WTC11 (cell line): ENCODE data around the gene PDZD11. TPM values are rescaled to one million over a fixed set of nuclear protein-coding genes. Genes with fewer than 3 reads are reported as not detected.

Source experiments
- ATAC-seq: fragments of 200-7000 bp; cut with Tn5 transposase; 2 replicates; pipeline ENCODE4 v1.10.0; 2021; ENCODE audit warnings: mild to moderate bottlenecking, moderate library complexity
- CTCF ChIA-PET: fragments of 300-600 bp; sonication (Branson Sonifier 250); formaldehyde crosslinking; loops from one replicate; lab custom pipeline; 2021; ENCODE audit warnings: antibody characterized with exemption; lab: Charles Lee
- POLR2A ChIA-PET: fragments of 350-600 bp; sonication (Branson Sonifier 250); formaldehyde crosslinking; loops from one replicate; lab custom pipeline; 2021; ENCODE audit warnings: antibody characterized with exemption; lab: Charles Lee
- DNase-seq: peaks from one replicate; pipeline ENCODE4 v3.0.0; 2021; ENCODE audit warnings: low spot score
- H3K27ac Mint-ChIP-seq: 2 replicates; pipeline ENCODE4 v1.8.0; 2021; ENCODE audit warnings: mixed read lengths
- H3K27me3 Mint-ChIP-seq: 2 replicates; pipeline ENCODE4 v1.8.0; 2021; ENCODE audit warnings: low read depth, mild to moderate bottlenecking, moderate library complexity, mixed read lengths
- H3K36me3 Mint-ChIP-seq: 2 replicates; pipeline ENCODE4 v1.8.0; 2021; ENCODE audit warnings: mixed read lengths
- H3K4me1 Mint-ChIP-seq: 2 replicates; pipeline ENCODE4 v1.8.0; 2022; ENCODE audit warnings: mixed read lengths
- H3K4me3 Mint-ChIP-seq: 2 replicates; pipeline ENCODE4 v1.8.0; 2021; ENCODE audit warnings: mild to moderate bottlenecking, moderate library complexity, mixed read lengths
- H3K9me3 Mint-ChIP-seq: 2 replicates; pipeline ENCODE4 v1.8.0; 2021; ENCODE audit warnings: mixed read lengths
- CREB1 ChIP-seq: sonication (generic); formaldehyde crosslinking; IDR thresholded peaks from 2 replicates; pipeline ENCODE4 v1.8.0; 2023; ENCODE audit warnings: mild to moderate bottlenecking, missing genetic modification reagents
- IRF2 ChIP-seq: sonication (generic); formaldehyde crosslinking; IDR thresholded peaks from 2 replicates; pipeline ENCODE4 v1.8.0; 2022; ENCODE audit warnings: low read depth, missing genetic modification reagents, borderline replicate concordance
- NFYB ChIP-seq: sonication (generic); formaldehyde crosslinking; conservative IDR thresholded peaks from 2 replicates; pipeline ENCODE4 v1.8.0; 2022; ENCODE audit warnings: low read depth, missing genetic modification reagents
- OVOL2 ChIP-seq: fragments of 250-450 bp; sonication (Bioruptor Pico); IDR thresholded peaks from 2 replicates; pipeline ENCODE4 v1.9.0; 2021; ENCODE audit warnings: mild to moderate bottlenecking, borderline replicate concordance
- PRRX2 ChIP-seq: fragments of 250-450 bp; sonication (Bioruptor Pico); IDR thresholded peaks from 2 replicates; pipeline ENCODE4 v1.8.0; 2021; ENCODE audit warnings: mild to moderate bottlenecking
- TEAD4 ChIP-seq: sonication (generic); formaldehyde crosslinking; IDR thresholded peaks from 2 replicates; pipeline ENCODE4 v1.8.0; 2022; ENCODE audit warnings: mild to moderate bottlenecking, missing genetic modification reagents
- ZNF263 ChIP-seq: sonication (generic); formaldehyde crosslinking; IDR thresholded peaks from 2 replicates; pipeline ENCODE4 v1.8.1; 2022; ENCODE audit warnings: low read depth, mild to moderate bottlenecking, moderate library complexity, missing genetic modification reagents
- ZNF396 ChIP-seq: fragments of 250-450 bp; sonication (Bioruptor Pico); IDR thresholded peaks from 2 replicates; pipeline ENCODE4 v1.8.0; 2021; ENCODE audit warnings: mild to moderate bottlenecking, moderate library complexity, borderline replicate concordance
- ZNF423 ChIP-seq: fragments of 250-450 bp; sonication (Bioruptor Pico); IDR thresholded peaks from 2 replicates; pipeline ENCODE4 v2.1.2; 2022; ENCODE audit warnings: mild to moderate bottlenecking, moderate library complexity
- total RNA-seq: library from RNA; stranded (reverse); gene quantifications from 3 replicates; pipeline ENCODE4 v1.2.3, GENCODE V29; 2021
- TF ChIP-seq, protein P1 (sequence below): sonication (generic); formaldehyde crosslinking; IDR thresholded peaks from 2 replicates; pipeline ENCODE4 v1.8.1; 2023; ENCODE audit warnings: mild to moderate bottlenecking, moderate library complexity, missing genetic modification reagents
- TF ChIP-seq, protein P2 (sequence below): fragments of 250-450 bp; sonication (Bioruptor Pico); IDR thresholded peaks from 2 replicates; pipeline ENCODE4 v2.1.2; 2022; ENCODE audit warnings: mild to moderate bottlenecking, moderate library complexity
- TF ChIP-seq, protein P3 (sequence below): sonication (generic); formaldehyde crosslinking; IDR thresholded peaks from 2 replicates; pipeline ENCODE4 v1.8.0; 2022; ENCODE audit warnings: missing genetic modification reagents
- TF ChIP-seq, protein P4 (sequence below): sonication (generic); formaldehyde crosslinking; IDR thresholded peaks from 2 replicates; pipeline ENCODE4 v1.8.0; 2022; ENCODE audit warnings: mild to moderate bottlenecking, missing genetic modification reagents
- TF ChIP-seq, protein P5 (sequence below): fragments of 250-450 bp; sonication (Bioruptor Pico); IDR thresholded peaks from 2 replicates; pipeline ENCODE4 v1.9.0; 2021; ENCODE audit warnings: mild to moderate bottlenecking, borderline replicate concordance
- TF ChIP-seq, protein P6 (sequence below): fragments of 250-450 bp; sonication (Bioruptor Pico); IDR thresholded peaks from 2 replicates; pipeline ENCODE4 v1.9.0; 2021; ENCODE audit warnings: moderate library complexity, mild to moderate bottlenecking, inconsistent platforms, borderline replicate concordance
- TF ChIP-seq, protein P7 (sequence below): sonication (generic); formaldehyde crosslinking; IDR thresholded peaks from 2 replicates; pipeline ENCODE4 v1.8.1; 2022; ENCODE audit warnings: missing genetic modification reagents, borderline replicate concordance

PDZD11 gene
- total RNA-seq, 1 experiment from 2014 or later: 27.8 TPM

DNA sequence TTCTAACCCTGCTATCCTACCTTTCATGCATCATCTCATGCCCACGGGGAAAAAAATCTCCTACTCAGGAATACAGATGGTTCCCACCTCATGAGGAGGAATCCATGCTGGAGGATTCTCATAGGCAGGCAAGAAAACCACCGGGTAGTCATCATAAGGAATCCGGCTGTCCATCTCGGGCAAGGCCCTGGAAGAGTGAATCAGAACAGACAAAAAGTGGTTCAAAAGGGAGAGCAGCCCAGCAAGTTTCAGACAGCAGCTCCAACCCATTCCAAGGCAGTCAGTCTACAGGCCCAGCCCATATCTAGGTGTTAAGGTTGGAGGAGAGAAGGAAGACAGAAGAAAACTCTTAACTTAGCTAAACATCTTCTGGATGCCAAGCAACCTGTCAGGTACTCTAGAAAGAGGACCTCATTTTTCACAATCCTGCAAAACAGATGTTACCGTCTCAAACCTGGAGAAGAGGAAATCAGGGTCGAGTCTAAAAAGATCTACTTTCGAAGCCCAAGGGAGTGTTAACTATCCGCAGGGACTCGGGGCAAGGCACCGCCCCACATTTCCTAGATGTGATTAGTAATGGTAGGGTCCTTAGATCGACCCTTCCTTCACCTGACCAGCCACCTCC, 447 bp downstream of the PDZD11 start (continued):
- TF ChIP-seq, protein P1, sequence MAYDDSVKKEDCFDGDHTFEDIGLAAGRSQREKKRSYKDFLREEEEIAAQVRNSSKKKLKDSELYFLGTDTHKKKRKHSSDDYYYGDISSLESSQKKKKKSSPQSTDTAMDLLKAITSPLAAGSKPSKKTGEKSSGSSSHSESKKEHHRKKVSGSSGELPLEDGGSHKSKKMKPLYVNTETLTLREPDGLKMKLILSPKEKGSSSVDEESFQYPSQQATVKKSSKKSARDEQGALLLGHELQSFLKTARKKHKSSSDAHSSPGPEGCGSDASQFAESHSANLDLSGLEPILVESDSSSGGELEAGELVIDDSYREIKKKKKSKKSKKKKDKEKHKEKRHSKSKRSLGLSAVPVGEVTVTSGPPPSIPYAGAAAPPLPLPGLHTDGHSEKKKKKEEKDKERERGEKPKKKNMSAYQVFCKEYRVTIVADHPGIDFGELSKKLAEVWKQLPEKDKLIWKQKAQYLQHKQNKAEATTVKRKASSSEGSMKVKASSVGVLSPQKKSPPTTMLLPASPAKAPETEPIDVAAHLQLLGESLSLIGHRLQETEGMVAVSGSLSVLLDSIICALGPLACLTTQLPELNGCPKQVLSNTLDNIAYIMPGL: no peak
- TF ChIP-seq OVOL2 (CRISPR knock-in tag): no peak
- TF ChIP-seq IRF2 (CRISPR knock-in tag): no peak
- no peak for TF ChIP-seq TEAD4 (CRISPR knock-in tag)

DNA sequence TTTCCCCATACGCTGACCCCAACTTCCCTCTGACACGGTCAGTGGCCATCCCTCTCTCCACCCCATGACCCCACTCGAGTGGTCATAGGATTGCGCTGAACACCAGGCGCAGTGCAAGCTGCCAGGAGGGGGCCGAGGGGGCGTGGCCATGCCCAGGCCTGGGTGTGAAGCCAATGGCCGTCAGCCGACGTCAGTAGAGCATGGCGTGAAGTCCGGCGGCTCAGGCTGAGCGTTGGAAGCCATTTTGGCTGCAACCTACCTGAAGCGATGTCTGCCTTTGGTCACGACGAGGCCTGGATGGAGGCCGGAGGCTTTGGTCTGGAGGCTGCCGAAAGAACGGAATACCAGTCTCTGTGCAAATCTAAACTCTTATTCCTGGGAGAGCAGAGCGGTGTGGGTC, 7.8 kb downstream of the PDZD11 start, which contains the start of gene RAB41:
Gene RAB41 (plus strand): TSS at position 222 of the 400 bp plus-strand sequence. CDS start 46 bp downstream, at position 268.
- H3K27ac Mint-ChIP-seq: no peak within 1 kb of the TSS
- TF ChIP-seq ZNF396: no peak
- no peak for TF ChIP-seq ZNF423 (CRISPR knock-in tag)
- no peak for TF ChIP-seq NFYB
- no peak for TF ChIP-seq CREB1 (CRISPR knock-in tag)
- TF ChIP-seq, protein P2, sequence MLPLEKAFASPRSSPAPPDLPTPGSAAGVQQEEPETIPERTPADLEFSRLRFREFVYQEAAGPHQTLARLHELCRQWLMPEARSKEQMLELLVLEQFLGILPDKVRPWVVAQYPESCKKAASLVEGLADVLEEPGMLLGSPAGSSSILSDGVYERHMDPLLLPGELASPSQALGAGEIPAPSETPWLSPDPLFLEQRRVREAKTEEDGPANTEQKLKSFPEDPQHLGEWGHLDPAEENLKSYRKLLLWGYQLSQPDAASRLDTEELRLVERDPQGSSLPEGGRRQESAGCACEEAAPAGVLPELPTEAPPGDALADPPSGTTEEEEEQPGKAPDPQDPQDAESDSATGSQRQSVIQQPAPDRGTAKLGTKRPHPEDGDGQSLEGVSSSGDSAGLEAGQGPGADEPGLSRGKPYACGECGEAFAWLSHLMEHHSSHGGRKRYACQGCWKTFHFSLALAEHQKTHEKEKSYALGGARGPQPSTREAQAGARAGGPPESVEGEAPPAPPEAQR (CRISPR knock-in tag): no peak
- TF ChIP-seq ZNF263 (CRISPR knock-in tag): no peak
- TF ChIP-seq, protein P3, sequence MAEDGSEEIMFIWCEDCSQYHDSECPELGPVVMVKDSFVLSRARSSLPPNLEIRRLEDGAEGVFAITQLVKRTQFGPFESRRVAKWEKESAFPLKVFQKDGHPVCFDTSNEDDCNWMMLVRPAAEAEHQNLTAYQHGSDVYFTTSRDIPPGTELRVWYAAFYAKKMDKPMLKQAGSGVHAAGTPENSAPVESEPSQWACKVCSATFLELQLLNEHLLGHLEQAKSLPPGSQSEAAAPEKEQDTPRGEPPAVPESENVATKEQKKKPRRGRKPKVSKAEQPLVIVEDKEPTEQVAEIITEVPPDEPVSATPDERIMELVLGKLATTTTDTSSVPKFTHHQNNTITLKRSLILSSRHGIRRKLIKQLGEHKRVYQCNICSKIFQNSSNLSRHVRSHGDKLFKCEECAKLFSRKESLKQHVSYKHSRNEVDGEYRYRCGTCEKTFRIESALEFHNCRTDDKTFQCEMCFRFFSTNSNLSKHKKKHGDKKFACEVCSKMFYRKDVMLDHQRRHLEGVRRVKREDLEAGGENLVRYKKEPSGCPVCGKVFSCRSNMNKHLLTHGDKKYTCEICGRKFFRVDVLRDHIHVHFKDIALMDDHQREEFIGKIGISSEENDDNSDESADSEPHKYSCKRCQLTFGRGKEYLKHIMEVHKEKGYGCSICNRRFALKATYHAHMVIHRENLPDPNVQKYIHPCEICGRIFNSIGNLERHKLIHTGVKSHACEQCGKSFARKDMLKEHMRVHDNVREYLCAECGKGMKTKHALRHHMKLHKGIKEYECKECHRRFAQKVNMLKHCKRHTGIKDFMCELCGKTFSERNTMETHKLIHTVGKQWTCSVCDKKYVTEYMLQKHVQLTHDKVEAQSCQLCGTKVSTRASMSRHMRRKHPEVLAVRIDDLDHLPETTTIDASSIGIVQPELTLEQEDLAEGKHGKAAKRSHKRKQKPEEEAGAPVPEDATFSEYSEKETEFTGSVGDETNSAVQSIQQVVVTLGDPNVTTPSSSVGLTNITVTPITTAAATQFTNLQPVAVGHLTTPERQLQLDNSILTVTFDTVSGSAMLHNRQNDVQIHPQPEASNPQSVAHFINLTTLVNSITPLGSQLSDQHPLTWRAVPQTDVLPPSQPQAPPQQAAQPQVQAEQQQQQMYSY (CRISPR knock-in tag): no peak
- TF ChIP-seq, protein P4, sequence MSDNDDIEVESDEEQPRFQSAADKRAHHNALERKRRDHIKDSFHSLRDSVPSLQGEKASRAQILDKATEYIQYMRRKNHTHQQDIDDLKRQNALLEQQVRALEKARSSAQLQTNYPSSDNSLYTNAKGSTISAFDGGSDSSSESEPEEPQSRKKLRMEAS: no peak
- TF ChIP-seq, protein P5, sequence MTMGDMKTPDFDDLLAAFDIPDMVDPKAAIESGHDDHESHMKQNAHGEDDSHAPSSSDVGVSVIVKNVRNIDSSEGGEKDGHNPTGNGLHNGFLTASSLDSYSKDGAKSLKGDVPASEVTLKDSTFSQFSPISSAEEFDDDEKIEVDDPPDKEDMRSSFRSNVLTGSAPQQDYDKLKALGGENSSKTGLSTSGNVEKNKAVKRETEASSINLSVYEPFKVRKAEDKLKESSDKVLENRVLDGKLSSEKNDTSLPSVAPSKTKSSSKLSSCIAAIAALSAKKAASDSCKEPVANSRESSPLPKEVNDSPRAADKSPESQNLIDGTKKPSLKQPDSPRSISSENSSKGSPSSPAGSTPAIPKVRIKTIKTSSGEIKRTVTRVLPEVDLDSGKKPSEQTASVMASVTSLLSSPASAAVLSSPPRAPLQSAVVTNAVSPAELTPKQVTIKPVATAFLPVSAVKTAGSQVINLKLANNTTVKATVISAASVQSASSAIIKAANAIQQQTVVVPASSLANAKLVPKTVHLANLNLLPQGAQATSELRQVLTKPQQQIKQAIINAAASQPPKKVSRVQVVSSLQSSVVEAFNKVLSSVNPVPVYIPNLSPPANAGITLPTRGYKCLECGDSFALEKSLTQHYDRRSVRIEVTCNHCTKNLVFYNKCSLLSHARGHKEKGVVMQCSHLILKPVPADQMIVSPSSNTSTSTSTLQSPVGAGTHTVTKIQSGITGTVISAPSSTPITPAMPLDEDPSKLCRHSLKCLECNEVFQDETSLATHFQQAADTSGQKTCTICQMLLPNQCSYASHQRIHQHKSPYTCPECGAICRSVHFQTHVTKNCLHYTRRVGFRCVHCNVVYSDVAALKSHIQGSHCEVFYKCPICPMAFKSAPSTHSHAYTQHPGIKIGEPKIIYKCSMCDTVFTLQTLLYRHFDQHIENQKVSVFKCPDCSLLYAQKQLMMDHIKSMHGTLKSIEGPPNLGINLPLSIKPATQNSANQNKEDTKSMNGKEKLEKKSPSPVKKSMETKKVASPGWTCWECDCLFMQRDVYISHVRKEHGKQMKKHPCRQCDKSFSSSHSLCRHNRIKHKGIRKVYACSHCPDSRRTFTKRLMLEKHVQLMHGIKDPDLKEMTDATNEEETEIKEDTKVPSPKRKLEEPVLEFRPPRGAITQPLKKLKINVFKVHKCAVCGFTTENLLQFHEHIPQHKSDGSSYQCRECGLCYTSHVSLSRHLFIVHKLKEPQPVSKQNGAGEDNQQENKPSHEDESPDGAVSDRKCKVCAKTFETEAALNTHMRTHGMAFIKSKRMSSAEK (CRISPR knock-in tag): no peak
- TF ChIP-seq PRRX2 (CRISPR knock-in tag): no peak
- TF ChIP-seq, protein P6, sequence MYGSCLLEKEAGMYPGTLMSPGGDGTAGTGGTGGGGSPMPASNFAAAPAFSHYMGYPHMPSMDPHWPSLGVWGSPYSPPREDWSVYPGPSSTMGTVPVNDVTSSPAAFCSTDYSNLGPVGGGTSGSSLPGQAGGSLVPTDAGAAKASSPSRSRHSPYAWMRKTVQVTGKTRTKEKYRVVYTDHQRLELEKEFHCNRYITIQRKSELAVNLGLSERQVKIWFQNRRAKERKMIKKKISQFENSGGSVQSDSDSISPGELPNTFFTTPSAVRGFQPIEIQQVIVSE (CRISPR knock-in tag): no peak
- TF ChIP-seq, protein P7, sequence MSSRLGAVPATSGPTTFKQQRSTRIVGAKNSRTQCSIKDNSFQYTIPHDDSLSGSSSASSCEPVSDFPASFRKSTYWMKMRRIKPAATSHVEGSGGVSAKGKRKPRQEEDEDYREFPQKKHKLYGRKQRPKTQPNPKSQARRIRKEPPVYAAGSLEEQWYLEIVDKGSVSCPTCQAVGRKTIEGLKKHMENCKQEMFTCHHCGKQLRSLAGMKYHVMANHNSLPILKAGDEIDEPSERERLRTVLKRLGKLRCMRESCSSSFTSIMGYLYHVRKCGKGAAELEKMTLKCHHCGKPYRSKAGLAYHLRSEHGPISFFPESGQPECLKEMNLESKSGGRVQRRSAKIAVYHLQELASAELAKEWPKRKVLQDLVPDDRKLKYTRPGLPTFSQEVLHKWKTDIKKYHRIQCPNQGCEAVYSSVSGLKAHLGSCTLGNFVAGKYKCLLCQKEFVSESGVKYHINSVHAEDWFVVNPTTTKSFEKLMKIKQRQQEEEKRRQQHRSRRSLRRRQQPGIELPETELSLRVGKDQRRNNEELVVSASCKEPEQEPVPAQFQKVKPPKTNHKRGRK (CRISPR knock-in tag): no peak
- TF ChIP-seq, all 79 proteins: peak for 0
- no peaks in the 10 kb centered on the region for H3K9me3 Mint-ChIP-seq
- no peak within 1 kb of the TSS for H3K4me3 Mint-ChIP-seq
- ChIA-PET POLR2A (no interaction called here), CTCF (no interaction called here)
- no peak for ATAC-seq
- H3K36me3 Mint-ChIP-seq: peaks cover 9% of the 10 kb centered on the region
- H3K27me3 Mint-ChIP-seq: peaks cover 6% of the 10 kb centered on the region
- no peak for DNase-seq
- no peaks in the 10 kb centered on the region for H3K4me1 Mint-ChIP-seq
